Prostate gland (tissue), 2 donors: ENCODE results near the gene MLPH.

ENCODE experiments used
- CTCF ChIP-seq, 4 experiments: fragments of 200-600 bp in 2 of 4; fragments of 450-650 bp in 2 of 4; sonication (generic) in 2 of 4; IDR thresholded peaks; 1 replicate in 3 of 4; 2 replicates in 1 of 4; pipeline ENCODE4 v1.5.1; 2016 to 2019; ENCODE audit warnings: antibody characterized with exemption in 4 of 4, mild to moderate bottlenecking in 2 of 4, moderate library complexity in 2 of 4
- POLR2A ChIP-seq: fragments of 450-650 bp; IDR thresholded peaks from one replicate; pipeline ENCODE4 v1.6.1; 2016; ENCODE audit warnings: antibody characterized with exemption, mild to moderate bottlenecking
- POLR2AphosphoS5 ChIP-seq: sonication (generic); formaldehyde crosslinking; IDR thresholded peaks from one replicate; pipeline ENCODE4 v1.6.1; 2017; ENCODE audit warnings: antibody characterized with exemption

GRCh38 chr2:237603718-237604362, 116.8 kb downstream of the MLPH start:
- TF ChIP-seq CTCF (IDR thresholded peaks at IDR 0.05): no peak
- peak; percentile 19 for TF ChIP-seq POLR2A
- TF ChIP-seq POLR2AphosphoS5: peak; percentile 68
